H1 (cell line): ENCODE results near the gene MCM7. TPM values are rescaled to one million over a fixed set of nuclear protein-coding genes. Genes with fewer than 3 reads are reported as not detected.

ENCODE experiments used
- ATF2 ChIP-seq: IDR thresholded peaks from 2 replicates; pipeline ENCODE4 v1.6.1; 2012; ENCODE audit warnings: low read length, inconsistent platforms
- BACH1 ChIP-seq: IDR thresholded peaks from 2 replicates; pipeline ENCODE4 v1.6.1; 2012; ENCODE audit warnings: low read length, improper control_type of control experiment
- BRCA1 ChIP-seq: IDR thresholded peaks from 2 replicates; pipeline ENCODE4 v1.6.1; 2012; ENCODE audit warnings: low read depth, low read length, improper control_type of control experiment
- CBX8 ChIP-seq: fragments of 300-800, 300-1000 bp; sonication (generic); IDR thresholded peaks from 2 replicates; pipeline ENCODE4 v1.7.1; 2016; ENCODE audit warnings: low read depth, low read length, borderline replicate concordance
- CEBPB ChIP-seq: IDR thresholded peaks from 2 replicates; pipeline ENCODE4 v1.6.1; 2012; ENCODE audit warnings: low read depth, low read length
- CREB1 ChIP-seq: IDR thresholded peaks from 2 replicates; pipeline ENCODE4 v1.6.1; 2012; ENCODE audit warnings: inconsistent platforms
- EZH2 ChIP-seq: fragments of 200-600 bp; sonication (generic); IDR thresholded peaks from 2 replicates; pipeline ENCODE4 v1.7.1; 2012; ENCODE audit warnings: low read depth, mild to moderate bottlenecking, moderate library complexity, low read length, inconsistent platforms; ENCODE audit not compliant: severe bottlenecking
- GTF2F1 ChIP-seq: IDR thresholded peaks from 2 replicates; pipeline ENCODE4 v1.6.1; 2012; ENCODE audit warnings: low read depth, low read length, improper control_type of control experiment, borderline replicate concordance
- HDAC6 ChIP-seq: IDR thresholded peaks from one replicate; pipeline ENCODE4 v1.7.1; 2012; ENCODE audit warnings: low read depth, mild to moderate bottlenecking, inconsistent platforms, low read length, moderate library complexity
- JUN ChIP-seq: IDR thresholded peaks from 2 replicates; pipeline ENCODE4 v1.6.1; 2011; ENCODE audit warnings: low read depth, mild to moderate bottlenecking, improper control_type of control experiment, low read length
- KDM5A ChIP-seq: fragments of 200-600 bp; IDR thresholded peaks from 2 replicates; pipeline ENCODE4 v1.7.1; 2012; ENCODE audit warnings: mild to moderate bottlenecking, low read length, inconsistent platforms, mixed read lengths
- POLR2A ChIP-seq, 2 experiments: IDR thresholded peaks; 1 replicate in 1 of 2; 2 replicates in 1 of 2; pipeline ENCODE4 v1.6.1; 2011; ENCODE audit warnings: low read depth in 2 of 2, low read length in 2 of 2, mild to moderate bottlenecking in 2 of 2; ENCODE audit errors: control extremely low read depth in 1 of 2
- RAD21 ChIP-seq, 2 experiments: IDR thresholded peaks in 1 of 2; conservative IDR thresholded peaks in 1 of 2; 2 replicates each; pipeline ENCODE4 v1.6.1; 2011; ENCODE audit warnings: low read depth in 2 of 2, low read length in 2 of 2, improper control_type of control experiment in 1 of 2, inconsistent platforms in 1 of 2, mild to moderate bottlenecking in 1 of 2, moderate library complexity in 1 of 2
- RBBP5 ChIP-seq: IDR thresholded peaks from 2 replicates; pipeline ENCODE4 v1.7.1; 2012; ENCODE audit warnings: low read depth, mild to moderate bottlenecking, inconsistent platforms, low read length, moderate library complexity, borderline replicate concordance
- RFX5 ChIP-seq: IDR thresholded peaks from 2 replicates; pipeline ENCODE4 v1.6.1; 2011; ENCODE audit warnings: low read depth, low read length, improper control_type of control experiment, borderline replicate concordance
- RNF2 ChIP-seq: fragments of 200-900, 300-1000 bp; sonication (generic); IDR thresholded peaks from 2 replicates; pipeline ENCODE4 v1.7.1; 2016; ENCODE audit warnings: borderline replicate concordance, low read depth, mild to moderate bottlenecking, antibody characterized with exemption, low read length; ENCODE audit not compliant: poor library complexity, severe bottlenecking; ENCODE audit errors: missing control alignments
- SIRT6 ChIP-seq: IDR thresholded peaks from one replicate; pipeline ENCODE4 v1.7.1; 2012; ENCODE audit warnings: low read length, inconsistent platforms
- SIX5 ChIP-seq: IDR thresholded peaks from 2 replicates; pipeline ENCODE4 v1.6.1; 2011; ENCODE audit warnings: mild to moderate bottlenecking, low read depth, low read length
- SP2 ChIP-seq: IDR thresholded peaks from 2 replicates; pipeline ENCODE4 v1.6.1; 2012; ENCODE audit warnings: mild to moderate bottlenecking, low read length, inconsistent platforms
- TEAD4 ChIP-seq: IDR thresholded peaks from 2 replicates; pipeline ENCODE4 v1.6.1; 2012; ENCODE audit warnings: low read depth, low read length, inconsistent platforms, mixed read lengths
- USF2 ChIP-seq: IDR thresholded peaks from 2 replicates; pipeline ENCODE4 v1.6.1; 2011; ENCODE audit warnings: low read length, improper control_type of control experiment
- YY1 ChIP-seq: IDR thresholded peaks from 2 replicates; pipeline ENCODE4 v1.6.1; 2011; ENCODE audit warnings: low read depth, mild to moderate bottlenecking, low read length
- polyA plus RNA-seq, 7 experiments: library from polyadenylated mRNA; depleted of rRNA in 3 of 7; stranded (reverse) in 5 of 7; unstranded in 2 of 7; fragments of >200 nt in 5 of 7; fragments of 200-250 nt in 2 of 7; gene quantifications; 1 replicate in 5 of 7; 2 replicates in 1 of 7; 4 replicates in 1 of 7; pipeline versions ENCODE4 v1.2.1 to v1.2.3, GENCODE V29; 2011 to 2013; ENCODE audit warnings: missing spikeins in 2 of 7, mixed read lengths in 2 of 7
- total RNA-seq: library from RNA; stranded (reverse); fragmentation: NEBNext Ultra II Directional; extraction: Animal tissue kit (Norgen Biotek cat#: 25700); gene quantifications from 2 replicates; pipeline ENCODE4 v1.2.1, GENCODE V29; 2021

Gene MCM7
- total and polyA plus RNA-seq, 2 of the 8 experiments (the other 6 are each of a cell fraction or from before 2014, with no cell fraction given) = 313 to 344 TPM

GRCh38 chr7:100049441-100050291, 51.5 kb downstream of the MCM7 start, which contains the start of gene ZSCAN21 (continued):
- no peak for TF ChIP-seq RAD21 (IDR thresholded peaks at IDR 0.05 in 1 of 2, conservative IDR thresholded peaks at IDR 0.05 in 1 of 2; ENCODE audit: low read depth in 2 of 2, low read length in 2 of 2)
- TF ChIP-seq RNF2 = no peak
- no peak for TF ChIP-seq EZH2
- TF ChIP-seq USF2 = no peak
- peak; percentile 74; the same call in 1 of the 2 replicates for TF ChIP-seq KDM5A
- no peak for TF ChIP-seq JUN
- TF ChIP-seq BACH1 = no peak
- TF ChIP-seq TEAD4 = no peak
- TF ChIP-seq SP2 = peak; percentile 91
- TF ChIP-seq CEBPB = no peak
- no peak for TF ChIP-seq HDAC6
- no peak for TF ChIP-seq SIX5
- no peak for TF ChIP-seq ATF2
- TF ChIP-seq RBBP5 = no peak
- TF ChIP-seq RFX5 = no peak
- TF ChIP-seq SIRT6 = no peak
- TF ChIP-seq CBX8 = no peak
- peak; percentile 94 for TF ChIP-seq CREB1
- TF ChIP-seq POLR2A (IDR thresholded peaks at IDR 0.05; ENCODE audit: control extremely low read depth in 1 of 2, low read depth in 2 of 2, low read length in 2 of 2) = peak; percentile 84 to 94
- no peak for TF ChIP-seq BRCA1
- 0 out of 2 replicates have a peak, but pooled peaks have one; percentile 13 for TF ChIP-seq GTF2F1
- no peak for TF ChIP-seq YY1
